Measurements from ENCODE around the gene EPN2.

GRCh38 chr17:19294443-19294842, 57.3 kb downstream of the EPN2 start:
- TF ChIP-seq POLR2A (IDR thresholded peaks at IDR 0.05) (no peak), CTCF (IDR thresholded peaks at IDR 0.05) (no peak)

All from uterus (tissue), 2 donors.